ENCODE results near the gene WDR72. TPM values are rescaled to one million over a fixed set of nuclear protein-coding genes. Genes with fewer than 3 reads are reported as not detected.
A peak's percentile ranks its signal among the peaks of the same experiment; 100 is the strongest.

Gene WDR72
- total and polyA plus RNA-seq, 4 donors, result 0.10 to 0.97 (median 0.45) TPM

- no peak for ATAC-seq (ENCODE audit: insufficient read depth, low FRiP score)
- TF ChIP-seq, protein P1, sequence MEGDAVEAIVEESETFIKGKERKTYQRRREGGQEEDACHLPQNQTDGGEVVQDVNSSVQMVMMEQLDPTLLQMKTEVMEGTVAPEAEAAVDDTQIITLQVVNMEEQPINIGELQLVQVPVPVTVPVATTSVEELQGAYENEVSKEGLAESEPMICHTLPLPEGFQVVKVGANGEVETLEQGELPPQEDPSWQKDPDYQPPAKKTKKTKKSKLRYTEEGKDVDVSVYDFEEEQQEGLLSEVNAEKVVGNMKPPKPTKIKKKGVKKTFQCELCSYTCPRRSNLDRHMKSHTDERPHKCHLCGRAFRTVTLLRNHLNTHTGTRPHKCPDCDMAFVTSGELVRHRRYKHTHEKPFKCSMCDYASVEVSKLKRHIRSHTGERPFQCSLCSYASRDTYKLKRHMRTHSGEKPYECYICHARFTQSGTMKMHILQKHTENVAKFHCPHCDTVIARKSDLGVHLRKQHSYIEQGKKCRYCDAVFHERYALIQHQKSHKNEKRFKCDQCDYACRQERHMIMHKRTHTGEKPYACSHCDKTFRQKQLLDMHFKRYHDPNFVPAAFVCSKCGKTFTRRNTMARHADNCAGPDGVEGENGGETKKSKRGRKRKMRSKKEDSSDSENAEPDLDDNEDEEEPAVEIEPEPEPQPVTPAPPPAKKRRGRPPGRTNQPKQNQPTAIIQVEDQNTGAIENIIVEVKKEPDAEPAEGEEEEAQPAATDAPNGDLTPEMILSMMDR (IDR thresholded peaks at IDR 0.05; ENCODE audit: control extremely low read depth, extremely low read depth), result no peak
- H3K27ac ChIP-seq (ENCODE audit: low read depth in 1 of 2, low read length in 1 of 2), result no peak overlapping the region
- WGBS, 2 donors, result 43 to 63% methylated on average over 11 of the region's 11 CpGs
- H3K9ac ChIP-seq (ENCODE audit: insufficient read depth in 1 of 2, low read length in 2 of 2), result no peak overlapping the region
- H3K36me3 ChIP-seq (ENCODE audit: control insufficient read depth in 4 of 4, insufficient read depth in 4 of 4, low read length in 4 of 4), result no peaks in the 10 kb centered on the region
- DNase-seq, result peak in 2 of 3 donors; percentile 55 to 64
- H3K4me3 ChIP-seq, result no peak overlapping the region
- no peaks in the 10 kb centered on the region for H3K9me3 ChIP-seq (ENCODE audit: control insufficient read depth in 4 of 4, insufficient read depth in 3 of 4, low read length in 3 of 4)
- H3K4me1 ChIP-seq (ENCODE audit: control insufficient read depth in 5 of 5, insufficient read depth in 5 of 5, low read length in 5 of 5), result peaks cover 0 to 6% (median 0%) of the 10 kb centered on the region in 5 donors
- H3K27me3 ChIP-seq (ENCODE audit: control insufficient read depth in 3 of 3, insufficient read depth in 3 of 3, low read length in 2 of 3), result peaks cover 0 to 3% (median 0%) of the 10 kb centered on the region in 3 donors
Measured at GRCh38 chr15:53658827-53659555, 100.5 kb downstream of the WDR72 start.

GRCh38 chr15:53658255-53658654, 101.2 kb downstream of the WDR72 start:
- Histone ChIP-seq H3K4me3 (no peak overlapping the region), H3K27ac (ENCODE audit: low read depth in 1 of 2, low read length in 1 of 2) (no peak overlapping the region), H3K4me1 (ENCODE audit: control insufficient read depth in 5 of 5, insufficient read depth in 5 of 5, low read length in 5 of 5) (peaks cover 0 to 6% (median 0%) of the 10 kb centered on the region in 5 donors), H3K9ac (ENCODE audit: insufficient read depth in 1 of 2, low read length in 2 of 2) (no peak overlapping the region), H3K27me3 (ENCODE audit: control insufficient read depth in 3 of 3, insufficient read depth in 3 of 3, low read length in 2 of 3) (peaks cover 0 to 3% (median 0%) of the 10 kb centered on the region in 3 donors), H3K36me3 (ENCODE audit: control insufficient read depth in 4 of 4, insufficient read depth in 4 of 4, low read length in 4 of 4) (no peaks in the 10 kb centered on the region), H3K9me3 (ENCODE audit: control insufficient read depth in 4 of 4, insufficient read depth in 3 of 4, low read length in 3 of 4) (no peaks in the 10 kb centered on the region)
- TF ChIP-seq, protein P1 (IDR thresholded peaks at IDR 0.05; ENCODE audit: control extremely low read depth, extremely low read depth), result no peak
- 63 to 65% methylated on average over 2 of the region's 2 CpGs for WGBS, 2 donors
- ATAC-seq (ENCODE audit: insufficient read depth, low FRiP score) (no peak), DNase-seq (no peak)

DNA sequence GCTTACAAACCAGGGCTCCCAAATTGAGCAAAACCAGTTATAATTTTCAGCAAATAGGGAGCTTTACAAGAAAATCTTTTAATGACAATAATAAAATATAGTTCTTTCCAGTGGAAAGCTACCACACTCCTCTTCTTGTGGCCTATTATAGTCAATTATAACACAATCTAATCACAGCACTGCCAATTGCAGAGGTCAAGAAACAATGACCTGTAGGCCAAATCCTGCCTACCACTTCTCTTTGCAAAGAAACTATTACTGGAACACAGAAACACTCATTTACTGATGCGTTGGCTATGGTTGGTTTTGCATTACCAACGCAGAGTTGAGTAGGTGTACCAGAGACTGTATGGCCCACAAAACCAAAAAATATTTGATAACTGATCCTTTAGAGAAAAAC, 110.5 kb downstream of the WDR72 start:
- Histone ChIP-seq H3K9ac (ENCODE audit: insufficient read depth in 1 of 2, low read length in 2 of 2) (no peak overlapping the region), H3K27ac (ENCODE audit: low read depth in 1 of 2, low read length in 1 of 2) (no peak overlapping the region), H3K9me3 (ENCODE audit: control insufficient read depth in 4 of 4, insufficient read depth in 3 of 4, low read length in 3 of 4) (no peaks in the 10 kb centered on the region), H3K4me3 (no peak overlapping the region), H3K4me1 (ENCODE audit: control insufficient read depth in 5 of 5, insufficient read depth in 5 of 5, low read length in 5 of 5) (no peaks in the 10 kb centered on the region), H3K27me3 (ENCODE audit: control insufficient read depth in 3 of 3, insufficient read depth in 3 of 3, low read length in 2 of 3) (no peaks in the 10 kb centered on the region), H3K36me3 (ENCODE audit: control insufficient read depth in 4 of 4, insufficient read depth in 4 of 4, low read length in 4 of 4) (no peaks in the 10 kb centered on the region)
- ATAC-seq (ENCODE audit: insufficient read depth, low FRiP score), result no peak
- 94 to 95% methylated on average over 2 of the region's 2 CpGs for WGBS, 2 donors
- TF ChIP-seq, protein P1 (IDR thresholded peaks at IDR 0.05; ENCODE audit: control extremely low read depth, extremely low read depth), result no peak
- DNase-seq, result no peak

Measured in lung (tissue), 12 donors.